Measurements from ENCODE around the gene SMKR1. TPM values are rescaled to one million over a fixed set of nuclear protein-coding genes. Genes with fewer than 3 reads are reported as not detected.

SMKR1 gene
- total and polyA plus RNA-seq, 2 of the 8 experiments (the other 6 are each of a cell fraction or from before 2014, with no cell fraction given), result 0.39 to 1.6 TPM

GRCh38 chr7:129535896-129536295 is 33.6 kb downstream of the SMKR1 start:
- Histone ChIP-seq H2BK12ac (ENCODE audit: low read depth, low read length) (no peak overlapping the region), H3K79me1 (ENCODE audit: low read depth, low read length) (no peaks in the 10 kb centered on the region), H3K4me2 (ENCODE audit: insufficient read depth in 1 of 2, low read depth in 2 of 2, low read length in 2 of 2) (no peak overlapping the region), H3K4me1 (replicated peaks in 1 of 4; ENCODE audit: control insufficient read depth in 3 of 4, insufficient read depth in 4 of 4, low read length in 3 of 4) (peaks cover 0 to 4% (median under 1%) of the 10 kb centered on the region in 4 experiments; a peak in 3 of 7 replicates), H4K8ac (ENCODE audit: extremely low read depth, insufficient read depth, low read length) (no peak overlapping the region), H4K91ac (replicated peaks; ENCODE audit: insufficient read length, low read length) (no peak overlapping the region), H3K9ac (replicated peaks in 1 of 4; ENCODE audit: extremely low read depth in 1 of 4, low read depth in 3 of 4, low read length in 3 of 4) (no peak overlapping the region), H3K4ac (replicated peaks; ENCODE audit: insufficient read length, low read depth, low read length) (no peak overlapping the region), H3K56ac (replicated peaks; ENCODE audit: insufficient read length, low read depth, low read length) (no peak overlapping the region), H2BK5ac (ENCODE audit: low read depth, low read length) (no peak overlapping the region), H2BK120ac (replicated peaks; ENCODE audit: low read depth, low read length) (no peak overlapping the region), H2AFZ (ENCODE audit: low read length) (no peak overlapping the region), H3K79me2 (ENCODE audit: control insufficient read depth in 1 of 2, insufficient read depth in 2 of 2, low read length in 2 of 2) (no peaks in the 10 kb centered on the region), H3K18ac (ENCODE audit: extremely low read depth, low read length) (no peak overlapping the region), H3K23me2 (ENCODE audit: low read depth, low read length) (no peaks in the 10 kb centered on the region), H2BK15ac (ENCODE audit: low read length) (no peak overlapping the region), H3K23ac (ENCODE audit: insufficient read length) (no peak overlapping the region), H3K4me3 (ENCODE audit: extremely low read depth in 1 of 4, insufficient read depth in 2 of 4, low read depth in 3 of 4, low read length in 4 of 4) (no peak overlapping the region), H3K36me3 (ENCODE audit: control insufficient read depth in 2 of 4, insufficient read depth in 4 of 4, low read length in 3 of 4) (no peaks in the 10 kb centered on the region), H3K27ac (ENCODE audit: low read depth, low read length) (no peak overlapping the region), H4K20me1 (replicated peaks in 1 of 2; ENCODE audit: control insufficient read depth in 1 of 2, insufficient read depth in 2 of 2, low read length in 2 of 2) (no peaks in the 10 kb centered on the region), H2BK20ac (ENCODE audit: low read length) (no peak overlapping the region), H4K5ac (ENCODE audit: insufficient read length, low read depth, low read length) (no peak overlapping the region), H3K9me3 (ENCODE audit: insufficient read depth in 2 of 2, low read depth in 1 of 2, low read length in 1 of 2) (no peaks in the 10 kb centered on the region), H3K27me3 (replicated peaks in 1 of 4; ENCODE audit: control insufficient read depth in 3 of 4, extremely low read depth in 1 of 4, insufficient read depth in 3 of 4, low read length in 3 of 4) (no peaks in the 10 kb centered on the region), H2AK5ac (ENCODE audit: low read depth, low read length) (no peak overlapping the region), H3K14ac (ENCODE audit: insufficient read length) (no peak overlapping the region)
- WGBS, 2 experiments (ENCODE audit: extremely low coverage in 1 of 2, insufficient coverage in 1 of 2, insufficient read length in 1 of 2, insufficient replicate concordance in 2 of 2, low coverage in 1 of 2, low lambda C conversion rate in 2 of 2, missing lambda C conversion rate in 1 of 2), result 84% methylated on average over 5 of the region's 5 CpGs; no CpG with 5 or more reads in 1 of the 2 experiments
- ChIA-PET POLR2A (ENCODE audit: partially characterized antibody) (no interaction called here), CTCF (ENCODE audit: partially characterized antibody) (interaction anchor here (1.2 to 1.3 kb wide), 2 partner anchors 77 to 159 kb away, joined by 3 read pairs; no protein-coding TSS in a partner anchor)
- no peak for TF ChIP-seq ZNF274 (IDR thresholded peaks at IDR 0.05; ENCODE audit: borderline replicate concordance, extremely low read depth, low read length)
- TF ChIP-seq BRCA1 (IDR thresholded peaks at IDR 0.05; ENCODE audit: low read depth, low read length), result no peak
- TF ChIP-seq SRF (IDR thresholded peaks at IDR 0.05; ENCODE audit: low read depth, low read length), result no peak
- no peak for TF ChIP-seq HDAC6 (IDR thresholded peaks at IDR 0.05; ENCODE audit: low read depth, low read length)
- no peak for FAIRE-seq
- no peak for DNase-seq (ENCODE audit: low read depth in 1 of 2, low spot score in 2 of 2)
